Left cardiac atrium (tissue), 4 donors: ENCODE data around the gene CARD14. TPM values are rescaled to one million over a fixed set of nuclear protein-coding genes. Genes with fewer than 3 reads are reported as not detected.

ENCODE experiments used
- ATAC-seq, 2 donors: fragments of 200-7000 bp; cut with Tn5 transposase; one replicate each; pipeline ENCODE4 v1.9.1; 2020; ENCODE audit warnings: mild to moderate bottlenecking in 2 of 2, moderate library complexity in 2 of 2
- DNase-seq: peaks from one replicate; pipeline ENCODE4 v3.0.0-alpha.2; 2020
- intact Hi-C, 2 donors: fragments of 100-400 bp; cut with DNase I; formaldehyde crosslinking; loops; one replicate each; pipeline versions ENCODE4 v1.14.1 to v1.15.1; 2022 to 2023
- total RNA-seq, 2 donors: library from RNA; stranded (reverse); fragmentation: NEBNext Ultra II Directional; extraction: Animal tissue kit (Norgen Biotek cat#: 25700); gene quantifications; one replicate each; pipeline ENCODE4 v1.2.1, GENCODE V29; 2021
- donor health status: DM: no; HTN: yes; CAD: no.
- donor health status: DM: no; HTN: yes; CAD: no; lungs with severe emphysema.
- donor health status: DM: yes; HTN: yes; CAD: no.
- donor health status: Dilated cardiomyopathy.

The CARD14 gene
- total RNA-seq, 2 donors from 2014 or later = not detected

DNA sequence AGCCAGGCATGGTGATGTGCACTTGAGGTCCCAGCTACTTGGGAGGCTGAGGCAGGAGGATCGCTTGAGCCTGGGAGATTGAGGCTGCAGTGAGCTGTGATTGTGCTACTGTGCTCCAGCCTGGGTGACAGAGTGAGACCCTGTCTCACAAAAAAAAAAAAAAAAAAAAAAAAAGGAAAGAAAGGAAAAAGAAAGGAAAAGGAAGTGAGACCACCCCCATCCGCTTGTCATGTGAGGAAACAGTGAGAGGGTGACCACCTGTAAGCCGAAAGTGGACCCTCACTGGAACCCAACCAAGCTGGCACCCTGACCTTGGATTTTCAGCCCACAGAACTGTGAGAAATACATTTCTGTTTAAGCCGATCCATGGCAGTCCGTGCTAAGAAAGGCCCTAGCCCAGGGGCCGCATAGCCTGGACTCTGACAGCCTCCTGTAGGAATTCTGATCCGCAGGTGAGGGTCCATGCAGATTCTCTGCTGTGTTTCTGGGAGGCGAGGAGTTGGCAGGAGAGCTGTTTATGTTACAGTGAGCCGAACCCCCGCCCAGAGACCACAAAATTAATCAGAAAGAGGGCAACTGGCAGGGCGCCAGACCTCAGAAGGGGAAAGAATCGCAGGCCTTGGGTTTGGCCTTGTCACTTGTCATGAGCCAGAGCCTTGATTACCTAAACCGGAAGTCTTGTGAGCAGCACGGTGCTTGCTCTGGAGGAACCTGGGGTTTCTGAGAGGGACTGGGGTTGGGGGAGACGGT, 49.4 kb downstream of the CARD14 start:
- intact Hi-C loops = no loop called here
- DNase-seq = peak; percentile 81
- ATAC-seq = peak; percentile 48 to 61

DNA sequence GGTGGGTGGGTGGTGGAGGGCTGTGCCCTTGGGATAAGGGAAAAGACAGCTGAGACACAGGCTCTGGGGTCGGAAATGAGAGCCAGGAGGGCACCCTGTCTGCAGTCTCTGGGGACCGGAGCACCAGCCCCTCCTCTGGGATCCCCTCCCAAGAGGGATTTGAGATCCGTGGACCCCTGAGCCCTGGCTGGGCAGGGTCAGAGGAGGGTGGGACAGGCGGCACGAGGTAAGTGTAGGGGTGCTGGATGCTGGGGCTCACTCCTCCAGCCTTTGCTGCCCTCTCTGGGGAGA, 49.9 kb downstream of the CARD14 start:
- no peak for DNase-seq
- intact Hi-C loops = no loop called here
- ATAC-seq = no peak

DNA sequence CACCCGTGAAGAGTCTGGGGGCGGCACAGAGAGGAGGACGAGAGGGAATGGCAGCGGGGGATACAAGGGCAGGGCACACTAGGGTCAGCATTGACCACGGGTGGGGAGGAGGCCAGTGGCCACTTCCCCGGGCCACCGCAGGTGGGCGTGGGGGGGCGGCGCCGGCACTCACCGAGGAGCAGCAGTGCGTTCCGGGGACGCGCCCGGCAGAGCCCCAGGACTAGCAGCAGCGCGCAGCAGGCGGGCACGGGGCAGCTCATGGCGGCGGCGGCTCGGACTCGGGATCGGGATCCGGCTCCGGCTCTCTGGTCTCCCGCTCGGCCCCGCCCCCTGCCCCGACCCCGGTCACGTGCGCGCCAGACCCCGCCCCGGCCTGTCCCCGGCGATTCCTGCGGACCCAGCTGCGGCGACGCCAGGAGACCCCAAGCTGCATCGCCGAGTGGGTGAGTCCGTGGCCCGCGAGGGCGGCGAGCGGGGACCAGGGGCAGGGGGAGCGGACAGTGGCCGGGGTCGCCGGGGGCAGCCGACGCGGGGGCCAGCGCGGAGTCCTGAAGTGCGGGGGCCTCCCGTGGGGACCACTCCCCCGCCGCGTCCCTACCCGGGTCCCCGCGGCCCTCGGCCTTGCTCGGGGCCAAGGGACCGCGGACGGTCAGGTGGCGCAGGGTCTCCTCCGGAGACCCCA, 50.4 kb downstream of the CARD14 start, which contains the start of the genes SGSH and SLC26A11:
Gene SGSH (minus strand): TSS at position 280 of the 682 bp plus-strand sequence. CDS start 20 bp downstream, at position 260.
Gene SLC26A11 (plus strand): TSS at position 374 of the 682 bp plus-strand sequence. CDS start 1,134 bp downstream, outside the sequence.
- DNase-seq (peak; percentile 89), ATAC-seq (peak; percentile 95 to 96)
- intact Hi-C loops = no loop called here

- ATAC-seq (peak; percentile 59 to 60), DNase-seq (no peak)
- intact Hi-C loops = no loop called here
Observed at GRCh38 chr17:80220736-80221215, 50.9 kb downstream of the CARD14 start.

DNA sequence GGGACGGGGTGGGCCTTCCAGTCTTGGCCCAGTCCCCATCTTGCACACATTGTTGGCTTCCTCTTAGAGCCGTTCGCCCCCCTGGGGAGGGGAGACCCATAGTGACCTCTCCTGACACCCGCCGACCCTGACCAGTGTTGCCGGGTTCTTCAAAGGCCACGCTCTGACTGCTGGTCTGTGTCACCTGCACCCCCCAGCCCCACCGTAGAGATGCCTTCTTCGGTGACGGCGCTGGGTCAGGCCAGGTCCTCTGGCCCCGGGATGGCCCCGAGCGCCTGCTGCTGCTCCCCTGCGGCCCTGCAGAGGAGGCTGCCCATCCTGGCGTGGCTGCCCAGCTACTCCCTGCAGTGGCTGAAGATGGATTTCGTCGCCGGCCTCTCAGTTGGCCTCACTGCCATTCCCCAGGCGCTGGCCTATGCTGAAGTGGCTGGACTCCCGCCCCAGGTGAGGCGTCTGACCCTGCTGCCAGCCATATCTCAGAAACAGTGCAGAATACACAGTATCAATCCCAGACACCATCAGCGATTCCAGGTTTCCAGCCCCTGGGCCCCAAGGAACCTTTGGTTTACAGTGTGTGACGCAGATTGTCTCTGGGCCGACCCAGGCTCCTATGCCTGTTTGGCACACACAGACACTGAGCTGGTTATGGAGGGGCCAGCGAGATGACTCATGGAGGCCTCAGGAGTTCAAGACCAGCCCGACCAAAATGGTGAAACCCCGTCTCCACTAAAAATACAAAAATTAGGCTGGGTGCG, 51.7 kb downstream of the CARD14 start:
- ATAC-seq (no peak), DNase-seq (no peak)
- intact Hi-C loops = no loop called here

DNA sequence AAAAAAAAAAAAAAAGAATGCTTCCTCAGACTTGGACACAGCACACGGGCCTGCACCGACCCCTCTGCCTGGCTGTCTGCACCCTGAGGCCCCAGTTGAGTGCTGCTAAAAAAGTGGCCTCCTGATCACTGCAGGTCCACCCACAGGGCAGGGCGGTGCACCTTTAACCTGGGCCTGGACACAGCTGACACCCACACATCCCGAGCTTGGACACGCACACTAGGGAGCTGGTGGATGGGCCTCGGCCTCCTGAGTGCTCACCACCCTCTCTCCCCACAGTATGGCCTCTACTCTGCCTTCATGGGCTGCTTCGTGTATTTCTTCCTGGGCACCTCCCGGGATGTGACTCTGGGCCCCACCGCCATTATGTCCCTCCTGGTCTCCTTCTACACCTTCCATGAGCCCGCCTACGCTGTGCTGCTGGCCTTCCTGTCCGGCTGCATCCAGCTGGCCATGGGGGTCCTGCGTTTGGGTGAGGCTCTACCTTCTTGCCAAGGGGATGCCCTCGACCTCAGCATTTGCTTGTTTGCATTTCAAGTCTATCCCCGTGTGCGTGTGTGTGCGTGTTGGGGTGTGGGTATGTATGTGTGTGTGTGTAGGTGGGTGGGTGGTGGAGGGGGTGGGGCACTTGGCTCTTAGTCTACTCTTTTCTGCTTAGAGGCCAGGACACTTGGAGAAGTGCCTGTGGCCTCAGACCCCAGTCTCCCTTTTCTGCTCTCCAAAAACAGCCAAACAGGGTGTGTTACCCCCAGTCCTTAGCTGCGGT, 52.7 kb downstream of the CARD14 start:
- DNase-seq (no peak), ATAC-seq (no peak)
- intact Hi-C loops = no loop called here

DNA sequence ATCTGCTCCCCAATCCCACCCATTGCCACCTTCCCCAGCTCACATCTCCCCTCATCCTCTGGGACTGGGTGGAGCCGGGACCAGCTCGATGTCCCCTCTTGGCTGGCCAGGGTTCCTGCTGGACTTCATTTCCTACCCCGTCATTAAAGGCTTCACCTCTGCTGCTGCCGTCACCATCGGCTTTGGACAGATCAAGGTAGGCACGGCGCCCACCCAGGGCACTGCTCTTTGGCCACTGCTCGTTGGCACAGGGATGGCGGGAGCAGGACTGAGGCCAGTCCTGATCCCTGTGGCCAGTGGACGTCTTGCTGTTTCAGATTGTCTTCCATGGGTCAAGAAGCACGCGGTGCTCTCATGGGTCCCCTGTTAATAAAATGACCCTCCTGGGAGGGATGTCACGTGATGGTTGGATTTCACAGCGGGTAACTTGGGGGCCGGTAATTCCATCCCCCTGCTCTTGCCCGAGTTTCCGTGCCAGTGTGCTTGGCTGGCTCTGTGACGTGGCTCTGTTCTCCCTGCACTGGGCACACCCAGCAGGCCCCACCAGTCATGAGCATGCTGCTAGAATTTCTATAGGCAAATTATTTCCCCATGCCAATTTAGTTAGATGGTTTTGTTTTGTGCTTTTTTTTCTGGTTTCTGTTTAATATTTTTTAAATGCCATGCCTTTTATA, 53.4 kb downstream of the CARD14 start:
- DNase-seq (no peak), ATAC-seq (no peak)
- intact Hi-C loops = no loop called here

GRCh38 chr17:80223838-80224497, 54.1 kb downstream of the CARD14 start:
- intact Hi-C loops = no loop called here
- ATAC-seq = no peak
- no peak for DNase-seq

GRCh38 chr17:80224683-80225082, 54.9 kb downstream of the CARD14 start:
- ATAC-seq = no peak
- no peak for DNase-seq
- intact Hi-C loops = no loop called here

- ATAC-seq (no peak), DNase-seq (no peak)
- intact Hi-C loops = no loop called here
Observed at GRCh38 chr17:80225230-80225629, 55.4 kb downstream of the CARD14 start.

- intact Hi-C loops = no loop called here
- no peak for ATAC-seq
- no peak for DNase-seq
Observed at GRCh38 chr17:80227156-80227555, 57.3 kb downstream of the CARD14 start.

DNA sequence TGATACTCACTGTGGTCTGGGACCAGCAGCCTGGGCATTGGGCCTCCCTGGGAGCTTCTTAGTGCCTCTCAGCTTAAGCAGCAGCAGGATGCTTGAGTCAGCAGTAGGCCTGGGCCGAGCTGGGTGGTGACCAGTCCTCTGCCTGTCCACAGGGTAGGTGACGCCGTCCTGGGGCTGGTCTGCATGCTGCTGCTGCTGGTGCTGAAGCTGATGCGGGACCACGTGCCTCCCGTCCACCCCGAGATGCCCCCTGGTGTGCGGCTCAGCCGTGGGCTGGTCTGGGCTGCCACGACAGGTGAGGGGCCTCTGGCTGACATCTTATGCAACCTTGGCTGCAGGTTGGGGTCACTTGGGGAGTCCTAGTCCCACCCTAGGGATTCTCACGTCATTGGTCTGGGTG, 57.8 kb downstream of the CARD14 start:
- intact Hi-C loops = no loop called here
- DNase-seq = no peak
- ATAC-seq = no peak

GRCh38 chr17:80228477-80228876, 58.6 kb downstream of the CARD14 start:
- DNase-seq = no peak
- ATAC-seq = no peak
- intact Hi-C loops = no loop called here

DNA sequence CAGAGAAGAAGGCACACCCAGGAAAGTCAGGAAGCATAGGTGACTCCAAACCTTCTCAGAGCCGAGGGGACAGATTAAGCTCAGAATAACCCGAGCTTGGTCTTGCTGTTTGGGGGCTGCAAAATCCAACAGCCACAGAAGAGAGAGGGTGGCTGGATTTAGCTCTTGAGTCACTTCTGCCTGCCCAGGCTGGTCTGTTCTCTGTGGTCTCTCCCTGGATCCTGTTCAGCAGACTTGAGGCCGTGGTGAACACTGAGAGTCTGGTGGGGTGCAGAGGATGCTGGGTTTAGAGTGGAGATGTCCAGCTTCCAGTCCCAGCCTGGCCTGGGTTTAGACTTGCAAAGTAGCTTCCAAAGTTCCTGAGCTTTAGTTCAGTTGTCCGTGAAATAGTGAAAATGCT, 59.2 kb downstream of the CARD14 start:
- intact Hi-C loops = no loop called here
- DNase-seq (no peak), ATAC-seq (no peak)

DNA sequence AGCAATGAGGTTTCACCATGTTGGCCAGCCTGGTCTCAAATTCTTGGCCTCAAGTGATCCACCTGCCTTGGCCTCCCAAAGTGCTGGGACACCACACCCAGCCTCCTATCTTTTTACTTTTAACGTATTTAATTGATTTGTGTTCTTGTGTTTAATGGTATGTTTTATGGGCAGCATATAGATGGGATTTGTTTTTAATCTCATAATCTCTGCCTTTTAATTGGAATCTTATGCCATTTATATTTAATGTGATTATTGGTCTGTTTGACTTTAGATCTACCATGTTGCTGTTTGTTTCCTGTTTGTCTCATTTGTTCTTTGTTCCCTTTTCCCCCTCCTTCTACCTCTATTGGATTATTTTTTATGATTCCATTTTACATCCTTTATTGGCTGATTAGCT, 62.6 kb downstream of the CARD14 start:
- no peak for DNase-seq
- intact Hi-C loops = no loop called here
- no peak for ATAC-seq

GRCh38 chr17:80233202-80233601, 63.4 kb downstream of the CARD14 start:
- intact Hi-C loops = no loop called here
- DNase-seq (no peak), ATAC-seq (no peak)

DNA sequence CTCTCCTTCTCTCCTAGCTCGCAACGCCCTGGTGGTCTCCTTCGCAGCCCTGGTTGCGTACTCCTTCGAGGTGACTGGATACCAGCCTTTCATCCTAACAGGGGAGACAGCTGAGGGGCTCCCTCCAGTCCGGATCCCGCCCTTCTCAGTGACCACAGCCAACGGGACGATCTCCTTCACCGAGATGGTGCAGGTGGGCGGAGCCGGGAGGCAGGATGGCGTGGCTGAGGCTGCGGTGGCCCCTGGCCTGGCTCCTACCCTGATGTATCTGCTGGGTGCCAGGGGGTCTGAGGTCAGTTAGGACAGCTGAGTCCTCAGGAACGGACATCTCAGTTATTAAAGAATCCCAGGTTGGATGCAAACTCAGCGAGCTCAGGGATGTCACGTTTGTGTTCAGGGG, 67.1 kb downstream of the CARD14 start:
- DNase-seq (no peak), ATAC-seq (no peak)

GRCh38 chr17:80237386-80237785, 67.6 kb downstream of the CARD14 start:
- ATAC-seq (no peak), DNase-seq (no peak)
- intact Hi-C loops = no loop called here

More for the DNA sequence above, 67.1 kb downstream of the CARD14 start:
- intact Hi-C loops = no loop called here
